HG03108 (cell line): ENCODE measurements around the gene GALNT9.

Source experiments
- ATAC-seq: cut with Tn5 transposase; IDR thresholded peaks from one replicate; pipeline ENCODE4 v1.9.1; 2021; ENCODE audit warnings: moderate library complexity; ENCODE audit not compliant: unreplicated experiment

GALNT9 gene

DNA sequence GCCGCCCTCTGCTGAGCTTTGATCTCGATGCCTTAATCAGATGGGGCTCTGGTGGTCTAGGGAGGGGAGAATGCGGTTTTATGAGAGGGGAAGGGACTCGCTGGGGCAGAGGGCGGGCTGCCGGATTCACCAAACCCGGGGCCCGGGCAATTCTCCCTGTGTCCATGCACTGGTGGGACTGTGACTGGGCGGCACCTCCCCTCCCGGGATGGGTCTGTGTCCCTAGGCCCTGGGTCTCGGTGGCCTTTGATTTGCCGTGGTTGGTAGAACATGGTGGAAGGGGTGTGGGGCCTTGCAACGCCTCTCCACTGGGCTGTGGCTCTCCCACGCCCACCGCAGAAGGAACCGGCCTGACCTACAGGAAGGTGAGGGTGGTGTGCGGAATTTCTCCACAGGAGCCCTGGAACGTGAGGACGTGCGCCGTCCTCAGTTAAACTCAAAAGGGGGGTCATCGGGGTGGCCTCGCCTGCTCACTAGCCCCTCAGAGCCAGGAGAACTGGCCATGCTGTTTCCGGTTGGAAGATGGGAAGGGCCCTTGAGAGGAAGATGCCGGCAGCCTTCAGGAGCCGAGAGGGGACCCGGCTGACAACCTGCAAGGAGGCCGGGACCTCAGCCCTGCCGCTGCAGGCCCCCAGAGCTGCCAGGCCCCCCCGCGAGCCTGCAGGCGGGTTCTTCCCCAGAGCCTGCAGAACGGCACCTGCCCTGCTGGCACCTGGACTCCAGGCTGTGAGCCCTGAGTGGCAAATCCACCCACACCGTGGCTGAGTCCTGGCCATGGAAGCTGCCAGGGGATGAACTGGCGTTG is 141.5 kb downstream of the GALNT9 start:
- no peak for ATAC-seq

DNA sequence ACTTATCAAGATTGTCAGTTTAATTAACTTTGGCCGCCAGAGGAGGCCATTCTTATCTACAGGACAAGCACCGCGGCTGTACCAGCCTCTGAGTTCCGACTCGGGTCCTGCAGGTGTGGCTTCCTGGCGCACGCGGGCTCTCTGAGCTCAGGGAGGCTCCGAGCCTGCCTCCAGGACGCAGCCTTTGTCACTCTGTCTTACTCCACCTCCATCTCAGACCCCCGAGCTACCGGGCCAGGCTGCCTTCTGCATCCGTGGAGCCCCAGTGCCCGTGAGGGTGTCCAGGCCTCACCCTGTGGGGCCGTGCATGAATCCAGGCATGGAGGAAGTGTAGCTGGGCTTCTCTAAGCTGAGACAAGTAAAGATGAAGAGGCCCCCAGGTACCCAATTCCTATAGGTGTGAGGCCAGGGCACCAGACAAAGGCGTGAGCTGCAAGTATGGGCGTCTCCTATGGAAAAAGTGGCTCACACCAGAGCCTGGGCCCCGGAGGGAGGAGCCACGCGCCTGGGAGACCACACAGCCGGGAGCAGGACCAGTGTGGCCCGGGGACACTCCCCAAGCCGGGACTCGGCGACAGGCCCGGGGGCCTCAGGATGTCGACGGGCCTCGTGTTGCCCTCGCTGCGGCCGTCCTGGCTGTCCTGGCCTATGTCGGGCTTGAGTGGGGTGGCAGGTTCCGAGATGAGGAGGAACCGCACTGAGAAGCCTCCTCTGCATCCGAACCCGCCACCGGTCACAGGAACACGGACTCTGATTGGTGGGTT is 142.3 kb downstream of the GALNT9 start:
- no peak for ATAC-seq

DNA sequence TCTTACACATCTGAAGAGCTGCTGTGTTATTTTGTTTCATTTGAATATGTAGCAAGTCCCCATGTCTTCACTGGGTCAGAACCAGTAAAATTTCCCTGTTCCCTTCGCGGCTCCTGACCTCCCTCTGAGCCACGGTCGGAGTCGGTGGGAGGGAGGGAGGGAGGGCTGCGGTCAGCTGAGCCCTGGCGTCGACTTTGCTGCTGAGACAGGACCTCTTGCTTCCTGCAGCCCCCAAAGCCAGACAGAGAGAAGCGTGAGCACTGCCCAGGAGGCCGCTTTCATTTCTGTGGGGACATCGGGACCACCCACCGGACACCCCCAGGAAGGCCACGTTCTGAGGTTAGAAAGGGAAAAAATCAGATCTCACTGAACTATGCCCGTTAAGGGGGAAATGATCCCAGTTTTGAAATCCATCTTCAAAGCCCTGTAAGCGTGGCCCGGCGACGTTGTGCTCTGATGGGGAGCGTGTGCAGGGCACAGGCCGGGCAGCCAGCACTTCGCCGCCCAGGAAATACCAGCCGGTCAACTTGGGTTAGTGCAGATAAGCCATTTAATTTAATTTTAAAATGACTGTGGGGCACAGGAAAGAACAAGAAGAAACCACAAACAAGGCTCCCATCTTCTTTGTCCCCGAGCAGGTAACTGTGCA is 143.1 kb downstream of the GALNT9 start:
- no peak for ATAC-seq

DNA sequence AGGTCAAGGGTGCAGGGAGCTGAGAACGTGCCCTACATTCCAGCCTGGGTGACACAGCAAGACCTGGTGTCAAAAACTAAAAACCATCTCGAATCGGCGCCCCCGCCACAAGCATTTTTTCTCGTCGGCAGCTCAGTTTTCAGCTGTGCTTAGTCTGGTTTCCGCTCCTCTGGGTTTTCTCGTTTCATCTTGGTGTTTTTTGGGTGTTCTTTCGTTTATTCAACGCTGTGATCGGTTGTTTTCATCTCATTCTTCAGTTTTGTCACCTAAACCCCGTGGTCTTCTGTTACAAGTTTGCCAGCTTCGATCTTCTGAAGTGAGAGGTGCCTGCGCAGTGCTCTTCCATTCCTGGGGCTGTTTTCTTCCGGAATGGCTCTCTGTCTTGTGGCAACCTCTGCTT is 143.7 kb downstream of the GALNT9 start:
- no peak for ATAC-seq

DNA sequence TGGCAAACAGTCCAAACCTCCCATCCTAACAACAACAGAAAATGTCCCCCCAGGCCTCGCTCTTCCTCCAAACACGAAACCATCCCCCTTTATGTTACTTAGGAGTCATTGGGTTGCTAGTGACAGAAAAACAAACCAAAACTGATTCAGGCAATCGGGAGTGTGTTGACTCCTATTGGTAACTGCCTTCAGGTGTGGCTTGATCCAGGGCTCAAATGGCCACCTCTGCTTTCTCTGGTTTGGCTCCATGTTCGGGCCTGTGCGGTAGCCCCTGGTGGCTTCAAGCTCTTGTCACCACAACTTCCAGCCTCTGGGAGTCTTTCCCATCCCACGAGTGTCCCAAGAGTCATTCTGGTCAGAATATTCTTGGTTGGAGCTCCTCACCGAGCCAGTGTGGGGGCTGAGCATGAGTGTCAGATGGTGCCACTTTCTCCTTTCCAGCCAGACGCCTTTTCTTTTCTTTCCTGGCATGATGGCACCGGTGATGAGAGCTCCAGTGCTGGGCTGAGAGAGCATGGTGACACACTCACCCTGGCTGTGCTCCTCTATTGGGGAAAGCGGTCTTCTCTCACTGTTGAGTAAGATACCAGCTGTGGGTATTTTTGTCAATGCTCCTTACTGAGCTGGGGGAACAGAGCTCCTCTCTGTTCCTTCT is 146.6 kb downstream of the GALNT9 start:
- ATAC-seq: no peak

- no peak for ATAC-seq
These were observed 147.1 kb downstream of the GALNT9 start for GRCh38 chr12:132182206-132182710.

DNA sequence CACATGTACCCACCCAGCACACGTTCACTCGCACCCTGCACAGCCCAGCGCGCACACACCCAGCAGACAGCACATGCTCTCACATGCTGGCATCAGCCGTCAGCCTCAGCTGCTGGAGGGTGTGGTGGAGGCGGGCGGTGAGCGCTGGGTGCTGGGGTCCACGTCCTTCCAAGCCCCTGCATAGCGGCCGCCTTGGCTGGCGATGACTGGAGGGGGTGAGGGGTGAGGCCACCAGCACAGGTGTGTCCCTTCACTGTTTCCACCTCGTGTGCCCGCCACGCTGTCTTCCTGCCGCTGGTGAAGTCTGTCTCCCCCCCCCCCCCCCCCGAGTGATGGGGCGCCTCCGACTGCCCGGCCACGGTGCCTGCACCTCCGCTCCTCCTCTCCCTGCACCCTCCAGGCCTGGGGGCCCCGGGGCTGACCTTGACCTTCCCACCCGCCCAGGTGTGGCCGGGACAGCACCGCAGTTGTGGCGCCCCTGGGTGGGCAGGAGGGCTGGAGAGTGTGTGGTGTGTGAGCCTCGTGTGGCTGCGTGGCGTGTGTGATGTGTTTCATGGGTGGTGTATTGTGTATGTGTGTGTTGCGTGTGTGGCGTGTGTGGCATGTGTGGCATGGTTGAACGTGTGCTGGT is 147.7 kb downstream of the GALNT9 start:
- ATAC-seq: no peak

- no peak for ATAC-seq
These were observed 148.5 kb downstream of the GALNT9 start for GRCh38 chr12:132180648-132181546.

DNA sequence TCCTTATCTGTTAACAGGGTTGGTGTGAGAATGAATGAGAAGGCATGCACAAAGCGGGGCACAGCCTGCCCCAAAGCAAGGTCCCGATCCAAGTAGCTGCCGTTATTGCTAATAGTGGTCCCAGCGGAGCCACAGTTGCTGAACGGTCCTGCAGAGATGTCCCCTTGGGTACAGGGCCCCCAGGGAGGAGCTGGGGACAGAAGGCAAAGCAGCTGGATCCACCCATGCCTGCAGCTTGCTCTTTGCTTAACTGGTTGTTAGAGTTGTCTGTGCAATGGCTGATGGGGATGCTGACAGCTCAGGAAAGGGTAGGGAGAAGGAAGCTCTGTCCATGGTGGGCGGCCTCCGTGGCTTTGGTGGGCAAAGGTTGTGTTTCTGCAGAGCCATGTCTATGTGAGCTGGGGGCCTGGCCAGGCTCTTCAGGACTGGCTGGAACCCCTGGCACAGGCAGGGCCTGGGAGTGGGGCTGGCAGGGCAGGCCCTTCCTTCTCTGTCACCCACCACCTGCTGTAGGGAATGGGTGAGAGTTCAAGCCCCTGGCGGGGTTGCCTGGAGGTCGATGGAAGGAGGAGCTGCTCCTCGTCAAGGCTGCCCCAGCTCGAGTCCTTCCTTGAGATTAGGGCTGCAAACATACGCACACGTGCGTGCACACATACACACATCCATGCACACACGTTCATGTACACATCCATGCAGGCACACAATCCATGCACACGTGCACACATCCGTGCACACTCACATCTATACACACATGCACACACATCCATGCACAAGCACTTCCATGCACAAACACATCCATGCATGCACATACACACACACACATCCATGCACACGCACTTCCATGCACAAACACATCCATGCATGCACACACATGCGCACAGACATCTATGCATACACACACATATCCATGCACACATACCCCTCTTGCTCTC is 149.7 kb downstream of the GALNT9 start:
- ATAC-seq: no peak

DNA sequence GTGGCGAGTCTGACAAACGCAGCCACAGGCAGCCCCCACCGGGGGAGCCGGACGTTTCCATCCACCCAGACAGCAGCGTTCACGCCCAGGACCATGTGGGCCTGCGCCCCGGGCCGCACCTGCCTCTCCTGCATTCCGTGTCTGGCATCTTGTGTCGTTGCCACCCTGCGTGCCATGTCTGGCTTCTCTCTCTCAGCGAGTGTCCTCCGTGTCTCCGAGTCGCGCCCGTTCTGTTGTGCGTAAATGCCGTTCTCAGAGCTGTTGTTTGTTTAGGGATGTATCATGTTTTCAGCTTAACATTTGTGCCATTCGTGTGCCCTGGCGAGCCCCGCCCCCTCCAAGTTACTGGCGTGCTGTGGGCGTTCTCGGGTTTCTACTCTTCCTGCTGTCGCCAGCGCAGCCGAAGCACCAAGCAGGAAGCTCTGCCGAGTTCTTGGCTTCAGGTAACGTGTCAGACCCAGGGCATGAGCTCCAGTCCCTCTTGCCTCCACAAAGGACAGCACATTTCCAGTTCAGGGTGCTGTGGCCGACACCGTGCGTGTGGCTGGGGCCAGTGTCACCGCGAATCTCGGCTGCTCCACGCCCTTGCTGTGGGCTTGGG is 150.5 kb downstream of the GALNT9 start:
- no peak for ATAC-seq

GRCh38 chr12:132178316-132178715 is 151.1 kb downstream of the GALNT9 start:
- no peak for ATAC-seq

- ATAC-seq: no peak
These were observed 152.4 kb downstream of the GALNT9 start for GRCh38 chr12:132176920-132177551.

- no peak for ATAC-seq
These were observed 152.9 kb downstream of the GALNT9 start for GRCh38 chr12:132176385-132176919.

GRCh38 chr12:132175496-132176384 is 153.6 kb downstream of the GALNT9 start:
- ATAC-seq: no peak

- no peak for ATAC-seq
These were observed 154.4 kb downstream of the GALNT9 start for GRCh38 chr12:132174839-132175490.
